ENCODE measurements around the gene UXS1.
A peak's percentile ranks its signal among the peaks of the same experiment; 100 is the strongest.

Gene UXS1

DNA sequence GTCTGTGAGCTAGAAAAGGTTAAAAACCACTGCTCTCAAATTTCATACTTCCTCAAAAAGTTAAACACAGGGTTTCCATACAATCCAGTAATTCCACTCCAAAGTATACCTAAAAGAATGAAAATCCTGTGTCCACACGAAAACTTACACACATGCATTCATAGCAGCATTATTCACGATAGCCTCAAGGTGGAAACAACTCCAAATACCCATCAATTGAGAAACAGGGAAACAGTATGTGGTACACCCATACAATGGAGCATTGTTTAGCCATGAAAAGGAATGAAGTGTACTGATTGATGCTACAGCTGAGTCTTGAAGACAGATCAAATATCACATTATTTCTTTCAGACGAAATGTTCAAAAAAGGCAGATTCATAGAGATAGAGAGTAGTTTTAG is 36.7 kb downstream of the UXS1 start:
- no peak overlapping the region for H3K4me3 ChIP-seq (ENCODE audit: low read depth, low read length)
- TF ChIP-seq, protein P1, sequence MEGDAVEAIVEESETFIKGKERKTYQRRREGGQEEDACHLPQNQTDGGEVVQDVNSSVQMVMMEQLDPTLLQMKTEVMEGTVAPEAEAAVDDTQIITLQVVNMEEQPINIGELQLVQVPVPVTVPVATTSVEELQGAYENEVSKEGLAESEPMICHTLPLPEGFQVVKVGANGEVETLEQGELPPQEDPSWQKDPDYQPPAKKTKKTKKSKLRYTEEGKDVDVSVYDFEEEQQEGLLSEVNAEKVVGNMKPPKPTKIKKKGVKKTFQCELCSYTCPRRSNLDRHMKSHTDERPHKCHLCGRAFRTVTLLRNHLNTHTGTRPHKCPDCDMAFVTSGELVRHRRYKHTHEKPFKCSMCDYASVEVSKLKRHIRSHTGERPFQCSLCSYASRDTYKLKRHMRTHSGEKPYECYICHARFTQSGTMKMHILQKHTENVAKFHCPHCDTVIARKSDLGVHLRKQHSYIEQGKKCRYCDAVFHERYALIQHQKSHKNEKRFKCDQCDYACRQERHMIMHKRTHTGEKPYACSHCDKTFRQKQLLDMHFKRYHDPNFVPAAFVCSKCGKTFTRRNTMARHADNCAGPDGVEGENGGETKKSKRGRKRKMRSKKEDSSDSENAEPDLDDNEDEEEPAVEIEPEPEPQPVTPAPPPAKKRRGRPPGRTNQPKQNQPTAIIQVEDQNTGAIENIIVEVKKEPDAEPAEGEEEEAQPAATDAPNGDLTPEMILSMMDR (IDR thresholded peaks at IDR 0.05; ENCODE audit: insufficient read depth, low read depth, low read length, missing control alignments), result no peak
- DNase-seq (ENCODE audit: low read depth), result no peak

DNA sequence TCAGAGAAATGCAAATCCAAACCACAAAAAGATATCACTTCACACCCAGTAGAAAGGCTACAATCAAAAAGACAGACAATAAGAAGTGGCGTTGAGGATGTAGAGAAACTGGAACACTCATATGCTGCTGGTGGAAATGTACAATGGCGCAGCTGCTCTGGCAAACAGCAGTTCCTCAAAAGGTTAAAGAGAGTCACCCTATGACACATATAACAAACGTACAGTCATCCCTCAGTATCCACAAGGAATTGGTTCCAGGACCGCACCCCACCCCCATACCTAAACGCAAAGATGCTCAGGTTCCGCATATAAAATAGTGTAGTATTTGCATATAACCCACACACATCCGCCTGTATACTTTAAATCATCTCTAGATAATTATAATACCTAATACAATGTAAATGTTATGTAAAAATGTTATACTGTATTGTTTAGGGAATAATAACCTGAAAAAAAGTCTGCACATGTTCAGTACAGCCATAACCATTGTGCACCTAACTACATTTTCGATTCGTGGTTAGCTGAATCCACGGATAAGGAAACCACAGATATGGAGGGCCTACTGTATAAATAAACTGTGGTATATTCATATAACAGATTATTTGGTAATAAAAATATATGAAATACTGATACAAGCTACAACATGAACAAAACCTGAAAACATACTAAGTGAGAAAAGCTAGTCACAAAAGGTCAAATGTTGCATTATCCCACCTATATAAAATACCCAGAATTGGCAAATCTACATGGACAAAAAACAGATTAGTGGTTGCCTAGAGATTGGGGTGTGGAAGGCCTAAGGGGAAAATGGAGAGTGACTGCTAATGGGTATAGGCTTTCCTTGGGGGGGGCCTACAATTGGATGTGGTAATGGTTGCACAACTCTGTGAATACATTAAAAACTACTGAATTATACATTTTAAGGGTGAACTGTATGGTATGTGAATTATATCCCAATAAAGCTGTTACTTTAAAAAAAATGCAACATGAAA is 37.5 kb downstream of the UXS1 start:
- no peak for DNase-seq (ENCODE audit: low read depth)
- TF ChIP-seq, protein P1 (IDR thresholded peaks at IDR 0.05; ENCODE audit: insufficient read depth, low read depth, low read length, missing control alignments), result no peak
- no peak overlapping the region for H3K4me3 ChIP-seq (ENCODE audit: low read depth, low read length)

DNA sequence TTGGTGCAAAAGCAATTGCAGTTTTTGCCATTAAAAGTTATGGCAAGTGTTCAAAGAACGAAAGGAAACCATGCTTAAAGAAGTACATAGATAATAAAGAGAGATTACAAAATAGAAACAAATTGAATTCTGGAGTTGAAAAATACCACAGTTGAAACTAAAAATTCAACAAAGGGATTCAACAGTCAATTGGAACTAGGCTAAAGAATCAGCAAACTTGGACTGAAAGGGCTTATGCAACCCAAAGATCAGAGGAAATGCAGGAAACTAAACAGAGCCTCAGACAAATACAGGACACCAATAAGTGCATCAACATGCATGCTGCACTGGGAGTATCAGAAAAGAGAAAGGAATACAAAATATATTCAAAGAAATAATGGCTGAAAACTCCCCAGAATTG is 40.3 kb downstream of the UXS1 start:
- DNase-seq (ENCODE audit: low read depth), result no peak
- H3K4me3 ChIP-seq (ENCODE audit: low read depth, low read length), result no peak overlapping the region
- TF ChIP-seq, protein P1 (IDR thresholded peaks at IDR 0.05; ENCODE audit: insufficient read depth, low read depth, low read length, missing control alignments), result no peak

DNA sequence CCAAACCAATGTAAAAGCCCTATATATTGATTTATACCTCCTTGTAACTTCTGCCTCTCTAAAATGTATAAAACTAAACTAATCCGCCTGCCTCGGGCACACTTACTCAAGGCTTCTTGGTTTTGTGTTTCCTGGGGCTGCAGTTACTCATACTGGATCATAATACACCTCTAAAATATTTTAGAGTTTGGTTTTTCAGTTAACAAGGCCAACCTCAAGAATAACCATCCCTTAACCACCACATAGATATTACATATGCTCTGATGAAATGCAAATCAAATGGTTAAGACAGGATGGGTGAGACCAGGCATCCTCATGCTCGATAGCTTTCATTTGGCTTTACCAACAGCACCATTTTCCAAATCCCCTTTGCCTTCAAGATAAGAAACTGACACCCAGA is 46.4 kb downstream of the UXS1 start:
- DNase-seq (ENCODE audit: low read depth), result peak; percentile 53
- TF ChIP-seq, protein P1 (IDR thresholded peaks at IDR 0.05; ENCODE audit: insufficient read depth, low read depth, low read length, missing control alignments), result no peak
- H3K4me3 ChIP-seq (ENCODE audit: low read depth, low read length), result no peak overlapping the region

DNA sequence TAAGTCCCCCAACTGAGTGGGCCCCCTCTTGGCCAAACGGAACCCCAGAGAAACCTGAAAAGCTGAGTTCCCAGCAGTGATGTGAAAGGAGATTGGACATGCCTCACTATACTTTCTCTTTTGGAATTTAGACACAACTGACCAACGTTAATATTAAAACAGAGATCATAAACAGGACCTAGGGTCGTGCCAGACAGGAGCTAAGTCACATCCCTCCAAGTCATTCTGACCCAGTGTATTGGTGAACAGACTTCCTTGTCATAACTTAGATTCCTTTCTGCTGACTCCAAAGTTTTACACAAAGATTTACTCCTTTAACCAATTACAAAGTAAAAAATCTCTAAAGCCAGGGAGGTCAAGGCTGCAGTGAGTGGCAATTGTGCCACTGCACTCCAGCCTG is 46.9 kb downstream of the UXS1 start:
- H3K4me3 ChIP-seq (ENCODE audit: low read depth, low read length), result no peak overlapping the region
- TF ChIP-seq, protein P1 (IDR thresholded peaks at IDR 0.05; ENCODE audit: insufficient read depth, low read depth, low read length, missing control alignments), result no peak
- DNase-seq (ENCODE audit: low read depth), result no peak

DNA sequence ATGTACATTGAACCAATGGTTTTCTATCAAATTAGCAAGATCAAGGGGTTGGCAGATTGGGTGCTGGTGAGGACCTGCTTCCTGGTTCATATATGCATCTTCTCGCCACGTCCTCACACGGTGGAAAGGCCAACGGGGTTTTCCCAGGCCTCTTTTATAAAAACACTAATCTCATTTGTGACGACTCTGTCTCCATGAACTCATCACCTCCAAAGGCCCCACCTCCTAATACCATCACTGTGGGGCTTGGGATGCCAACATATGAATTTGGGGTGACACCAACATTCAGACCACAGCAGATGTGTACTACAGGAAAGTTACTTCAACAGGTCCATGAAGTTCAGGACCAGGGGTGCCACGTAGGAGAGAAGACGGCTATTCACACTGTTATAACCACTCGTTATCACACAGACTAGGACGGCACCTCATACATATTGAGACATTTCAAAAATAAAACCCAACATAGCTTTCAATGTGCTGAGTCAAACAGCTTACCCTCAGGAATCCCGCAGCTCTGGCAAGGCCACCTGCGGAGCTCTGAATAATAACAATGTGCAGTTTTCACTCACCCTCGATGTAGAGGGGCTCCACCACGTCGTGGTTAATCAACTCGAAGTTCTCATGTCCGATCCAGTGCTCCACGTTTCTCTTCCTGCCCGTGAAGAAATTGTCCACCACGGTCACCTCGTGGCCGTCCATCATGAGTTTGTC is 49.3 kb downstream of the UXS1 start:
- DNase-seq (ENCODE audit: low read depth), result peak; percentile 48
- H3K4me3 ChIP-seq (ENCODE audit: low read depth, low read length), result no peak overlapping the region
- TF ChIP-seq, protein P1 (IDR thresholded peaks at IDR 0.05; ENCODE audit: insufficient read depth, low read depth, low read length, missing control alignments), result no peak
